NCI-H460 (cell line): ENCODE measurements around the gene SLC10A7. TPM values are rescaled to one million over a fixed set of nuclear protein-coding genes. Genes with fewer than 3 reads are reported as not detected.

Source experiments
- DNase-seq: peaks from one replicate; pipeline ENCODE4 v3.0.0-alpha.2; 2016; ENCODE audit warnings: low read depth; ENCODE audit errors: extremely low read depth
- small RNA-seq, 2 experiments: library from RNA; depleted of rRNA; stranded (forward); fragments of <200 nt; gene quantifications; one replicate each; pipeline ENCODE3, GENCODE V24; 2014
- total RNA-seq: library from RNA; depleted of rRNA; stranded (reverse); fragments of >200 nt; shearing (Covaris generic); gene quantifications from 2 replicates; pipeline ENCODE4 v1.2.3, GENCODE V29; 2014; rRNA removed

Gene SLC10A7
- total RNA-seq, 1 experiment from 2014 or later = 10.0 TPM

DNA sequence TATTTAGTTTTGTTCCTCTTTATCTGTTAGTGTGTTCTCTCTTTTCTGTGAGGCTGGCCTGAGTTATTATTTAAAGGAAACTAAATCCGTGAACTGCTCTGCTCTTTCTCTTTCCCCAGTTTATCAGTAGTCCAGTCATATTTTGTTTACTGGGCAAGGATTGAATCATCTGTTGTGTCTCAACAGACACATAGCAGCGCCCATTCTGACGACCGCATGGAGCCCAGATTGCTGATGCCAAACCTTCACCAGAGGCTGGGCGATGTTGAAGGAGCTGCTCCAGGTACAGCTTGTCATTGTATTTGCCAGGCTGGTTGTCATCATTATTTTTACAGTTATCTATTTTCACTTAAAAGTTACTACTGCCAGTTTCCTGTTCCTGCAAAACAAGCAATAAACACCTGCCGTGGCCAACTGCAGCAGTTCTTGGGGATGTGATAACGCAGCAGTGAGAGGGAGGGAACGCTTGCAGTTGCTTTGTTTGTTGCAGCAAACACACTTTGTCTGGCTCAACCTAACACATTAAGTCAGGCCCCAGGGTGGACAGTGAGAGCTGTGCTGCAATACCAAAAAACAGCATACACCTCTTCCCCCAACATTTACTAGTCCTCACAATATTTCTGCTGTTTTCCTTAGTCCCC lies 297.3 kb downstream of the SLC10A7 start:
- DNase-seq = no peak

DNA sequence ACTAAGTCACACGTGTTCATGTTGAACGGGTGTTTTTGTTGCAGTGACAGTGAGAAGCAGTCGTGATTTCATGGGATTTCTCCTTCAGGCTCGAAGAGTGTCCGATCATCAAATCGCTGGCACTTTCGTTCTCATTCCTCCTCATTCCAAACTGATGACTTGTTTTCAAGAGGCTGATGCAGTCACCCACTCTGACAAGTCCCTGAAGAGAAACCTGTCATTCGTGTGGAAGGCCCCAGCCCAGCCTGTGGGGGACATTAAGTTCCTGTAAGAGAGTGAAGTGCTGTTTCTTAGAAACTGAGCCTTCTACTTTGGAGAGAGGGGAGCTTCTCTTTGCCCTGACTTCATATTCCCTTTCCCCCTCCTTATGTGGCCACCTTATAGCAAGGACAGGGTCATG lies 299.4 kb downstream of the SLC10A7 start:
- no peak for DNase-seq

DNA sequence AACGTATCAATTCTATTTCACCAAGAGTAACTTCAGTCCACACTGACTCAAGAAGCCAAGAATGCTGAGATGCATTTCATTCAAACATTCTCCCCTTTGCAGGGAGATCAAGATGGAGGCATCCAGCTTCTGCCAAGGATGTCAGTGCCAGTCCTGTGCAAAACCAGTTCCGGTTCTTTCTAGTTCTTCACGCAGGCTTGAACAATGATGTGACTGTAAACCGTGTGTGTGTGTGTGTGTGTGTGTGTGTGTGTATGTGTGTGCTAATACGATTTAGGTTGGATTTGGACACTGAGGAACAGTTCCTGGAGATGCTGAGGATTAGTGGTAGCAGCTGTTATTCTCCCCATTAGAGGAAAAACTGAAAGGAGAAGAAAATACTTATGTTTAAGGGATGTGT lies 307.5 kb downstream of the SLC10A7 start, which contains the start of gene REELD1:
Gene REELD1 (plus strand): TSS at position 301 of the 400 bp plus-strand sequence. CDS start 2,415 bp downstream, outside the sequence.
- DNase-seq = no peak

DNA sequence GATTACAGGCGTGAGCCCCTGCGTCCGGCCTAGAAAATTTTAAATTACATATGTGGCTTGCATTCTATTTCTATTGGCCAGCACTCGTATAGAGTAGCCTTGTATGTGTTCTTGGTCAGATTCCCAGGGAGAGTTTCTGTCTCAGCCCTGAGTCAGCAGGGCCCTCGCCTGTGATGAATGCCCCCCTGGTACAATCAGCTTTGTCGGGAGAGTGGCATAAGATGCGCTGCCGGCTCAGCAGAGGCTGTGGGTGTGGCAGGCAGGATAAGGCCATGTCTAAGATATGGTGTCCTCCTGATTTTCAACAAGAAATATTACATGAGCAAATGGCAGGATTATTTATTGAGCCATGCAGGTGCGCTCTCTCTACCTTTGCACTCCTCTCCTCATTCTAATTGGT lies 309.0 kb downstream of the SLC10A7 start:
- no peak for DNase-seq

DNA sequence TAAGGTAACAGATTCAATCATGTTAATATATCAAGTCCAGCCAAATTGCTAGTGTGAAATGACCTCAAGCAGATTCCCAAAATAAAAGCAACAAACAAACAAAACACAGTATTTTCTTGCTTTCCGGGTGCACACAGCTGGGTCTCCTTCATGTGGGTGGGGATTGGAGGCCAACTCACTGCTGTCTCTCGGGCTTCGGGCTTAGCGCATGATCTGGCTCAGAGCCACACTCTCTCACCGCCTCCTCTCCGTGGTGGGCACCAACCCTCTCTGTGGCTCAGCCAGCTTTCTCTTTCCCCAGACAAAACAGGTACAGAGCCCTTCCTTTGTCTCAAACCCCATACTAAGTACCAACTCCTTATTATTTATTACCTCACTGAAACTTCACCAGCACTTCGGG lies 310.3 kb downstream of the SLC10A7 start:
- no peak for DNase-seq

DNA sequence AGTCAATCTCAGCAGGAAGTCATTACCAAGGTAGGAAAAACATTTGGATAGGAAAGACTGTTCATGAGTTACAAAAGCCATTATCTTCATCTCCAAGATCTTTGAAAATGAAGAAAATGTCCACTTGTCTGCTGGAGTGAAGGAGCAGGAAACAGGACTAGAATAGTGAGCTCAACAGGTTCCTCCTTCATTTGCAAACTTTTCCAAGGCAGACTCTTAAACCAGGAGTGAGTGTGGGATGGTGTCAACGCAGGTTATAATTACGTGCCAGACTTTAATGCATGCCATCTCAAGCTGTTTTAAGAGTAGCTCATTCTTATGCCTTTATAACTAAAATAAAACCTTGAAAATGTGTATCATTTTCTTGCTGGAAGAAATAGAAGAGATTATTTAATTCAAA lies 310.9 kb downstream of the SLC10A7 start:
- no peak for DNase-seq

DNA sequence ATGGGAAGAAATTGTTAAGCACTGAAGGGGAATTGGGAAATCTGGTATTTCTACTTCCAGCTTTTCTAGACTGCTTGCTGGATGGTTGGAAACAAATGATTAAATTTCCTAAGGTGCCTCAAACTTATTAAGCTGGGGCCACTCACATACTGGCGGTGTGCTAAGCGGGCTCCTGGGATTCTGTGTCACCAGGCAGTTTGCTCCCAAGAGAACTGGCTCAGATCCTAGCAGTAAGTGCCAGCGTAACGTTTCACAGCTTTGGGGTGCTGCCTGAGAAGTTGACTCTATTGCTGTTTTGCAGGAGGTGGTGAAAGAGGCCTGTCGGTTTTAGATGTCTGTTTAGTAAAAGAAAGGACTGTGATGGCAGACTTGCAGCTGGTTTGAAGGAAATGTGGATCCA lies 314.3 kb downstream of the SLC10A7 start:
- DNase-seq = no peak

Small RNA genes within 50 kb of the gene (small RNA-seq; reads per million reads assigned to genes)
- 0 reads per million in 2 experiments for gene MIR7849

Other genes starting within 250 kb of the SLC10A7 start
- not detected in 2 replicates for gene POU4F2, start 117.0 kb upstream of the SLC10A7 start, total RNA-seq